ENCODE results near the gene GMPR2.
"Not testable (repeated sequence)": the region's sequence is repeated elsewhere in the genome, so short reads cannot be mapped to it uniquely, and the experiment has no call there.

GMPR2 gene

GRCh38 chr14:24240110-24240918 lies 7.6 kb downstream of the GMPR2 start:
- Histone ChIP-seq H3K4me1 (ENCODE audit: insufficient read depth, low read length) (peaks cover 22% of the 10 kb centered on the region), H3K27me3 (ENCODE audit: insufficient read depth, low read length) (no peaks in the 10 kb centered on the region), H3K36me3 (ENCODE audit: insufficient read depth, low read length) (peaks cover 56% of the 10 kb centered on the region), H2AFZ (ENCODE audit: low read depth, low read length) (no peak overlapping the region), H3K4me3 (ENCODE audit: low read length) (no peak overlapping the region), H3K9me3 (ENCODE audit: low read length) (no peaks in the 10 kb centered on the region)

- Histone ChIP-seq H2AFZ (ENCODE audit: low read depth, low read length) (peak overlapping the region; percentile 86), H3K27me3 (ENCODE audit: insufficient read depth, low read length) (no peaks in the 10 kb centered on the region), H3K4me1 (ENCODE audit: insufficient read depth, low read length) (peaks cover 22% of the 10 kb centered on the region), H3K4me3 (ENCODE audit: low read length) (peak overlapping the region; percentile 85), H3K36me3 (ENCODE audit: insufficient read depth, low read length) (peaks cover 42% of the 10 kb centered on the region), H3K9me3 (ENCODE audit: low read length) (no peaks in the 10 kb centered on the region)
These were observed 9.2 kb downstream of the GMPR2 start for GRCh38 chr14:24241829-24242443.

GRCh38 chr14:24243336-24243836 lies 10.7 kb downstream of the GMPR2 start:
- peak overlapping the region; percentile 85 for H3K4me3 ChIP-seq (ENCODE audit: low read length)
- H3K36me3 ChIP-seq (ENCODE audit: insufficient read depth, low read length): peaks cover 27% of the 10 kb centered on the region
- no peaks in the 10 kb centered on the region for H3K27me3 ChIP-seq (ENCODE audit: insufficient read depth, low read length)
- H2AFZ ChIP-seq (ENCODE audit: low read depth, low read length): peak overlapping the region; percentile 86
- H3K4me1 ChIP-seq (ENCODE audit: insufficient read depth, low read length): peaks cover 22% of the 10 kb centered on the region
- H3K9me3 ChIP-seq (ENCODE audit: low read length): no peaks in the 10 kb centered on the region

- not testable (repeated sequence) for H3K9me3 ChIP-seq (ENCODE audit: low read length); H2AFZ ChIP-seq (ENCODE audit: low read depth, low read length); H3K4me3 ChIP-seq (ENCODE audit: low read length); H3K27me3 ChIP-seq (ENCODE audit: insufficient read depth, low read length); H3K36me3 ChIP-seq (ENCODE audit: insufficient read depth, low read length)
- H3K4me1 ChIP-seq (ENCODE audit: insufficient read depth, low read length): peaks cover 16% of the 10 kb centered on the region
These were observed 12.6 kb downstream of the GMPR2 start for GRCh38 chr14:24245350-24245749.

GRCh38 chr14:24246765-24247212 lies 14.1 kb downstream of the GMPR2 start:
- Histone ChIP-seq H3K9me3 (ENCODE audit: low read length) (no peaks in the 10 kb centered on the region), H2AFZ (ENCODE audit: low read depth, low read length) (no peak overlapping the region), H3K27me3 (ENCODE audit: insufficient read depth, low read length) (no peaks in the 10 kb centered on the region), H3K36me3 (ENCODE audit: insufficient read depth, low read length) (no peaks in the 10 kb centered on the region), H3K4me1 (ENCODE audit: insufficient read depth, low read length) (peaks cover 3% of the 10 kb centered on the region), H3K4me3 (ENCODE audit: low read length) (no peak overlapping the region)

GRCh38 chr14:24247422-24247821 lies 14.7 kb downstream of the GMPR2 start:
- no peaks in the 10 kb centered on the region for H3K4me1 ChIP-seq (ENCODE audit: insufficient read depth, low read length)
- H3K4me3 ChIP-seq (ENCODE audit: low read length): no peak overlapping the region
- no peaks in the 10 kb centered on the region for H3K36me3 ChIP-seq (ENCODE audit: insufficient read depth, low read length)
- H3K9me3 ChIP-seq (ENCODE audit: low read length): no peaks in the 10 kb centered on the region
- H2AFZ ChIP-seq (ENCODE audit: low read depth, low read length): no peak overlapping the region
- H3K27me3 ChIP-seq (ENCODE audit: insufficient read depth, low read length): no peaks in the 10 kb centered on the region

- Histone ChIP-seq H3K4me1 (ENCODE audit: insufficient read depth, low read length) (no peaks in the 10 kb centered on the region), H3K27me3 (ENCODE audit: insufficient read depth, low read length) (no peaks in the 10 kb centered on the region), H3K4me3 (ENCODE audit: low read length) (no peak overlapping the region), H2AFZ (ENCODE audit: low read depth, low read length) (no peak overlapping the region), H3K36me3 (ENCODE audit: insufficient read depth, low read length) (no peaks in the 10 kb centered on the region), H3K9me3 (ENCODE audit: low read length) (no peaks in the 10 kb centered on the region)
These were observed 16.7 kb downstream of the GMPR2 start for GRCh38 chr14:24249230-24250021.

GRCh38 chr14:24250354-24250753 lies 17.6 kb downstream of the GMPR2 start:
- Histone ChIP-seq H3K9me3 (ENCODE audit: low read length) (no peaks in the 10 kb centered on the region), H3K36me3 (ENCODE audit: insufficient read depth, low read length) (no peaks in the 10 kb centered on the region), H3K4me3 (ENCODE audit: low read length) (no peak overlapping the region), H2AFZ (ENCODE audit: low read depth, low read length) (no peak overlapping the region), H3K4me1 (ENCODE audit: insufficient read depth, low read length) (no peaks in the 10 kb centered on the region), H3K27me3 (ENCODE audit: insufficient read depth, low read length) (no peaks in the 10 kb centered on the region)

- no peaks in the 10 kb centered on the region for H3K9me3 ChIP-seq (ENCODE audit: low read length)
These were observed 19.2 kb downstream of the GMPR2 start for GRCh38 chr14:24251880-24252288.

GRCh38 chr14:24252289-24253124 lies 19.8 kb downstream of the GMPR2 start:
- H2AFZ ChIP-seq (ENCODE audit: low read depth, low read length): no peak overlapping the region
- no peaks in the 10 kb centered on the region for H3K9me3 ChIP-seq (ENCODE audit: low read length)
- H3K36me3 ChIP-seq (ENCODE audit: insufficient read depth, low read length): no peaks in the 10 kb centered on the region
- H3K4me1 ChIP-seq (ENCODE audit: insufficient read depth, low read length): no peaks in the 10 kb centered on the region
- H3K4me3 ChIP-seq (ENCODE audit: low read length): no peak overlapping the region
- no peaks in the 10 kb centered on the region for H3K27me3 ChIP-seq (ENCODE audit: insufficient read depth, low read length)

More at GRCh38 chr14:24251880-24252288, 19.2 kb downstream of the GMPR2 start:
- Histone ChIP-seq H3K4me1 (ENCODE audit: insufficient read depth, low read length) (no peaks in the 10 kb centered on the region), H2AFZ (ENCODE audit: low read depth, low read length) (no peak overlapping the region), H3K27me3 (ENCODE audit: insufficient read depth, low read length) (no peaks in the 10 kb centered on the region), H3K4me3 (ENCODE audit: low read length) (no peak overlapping the region), H3K36me3 (ENCODE audit: insufficient read depth, low read length) (no peaks in the 10 kb centered on the region)

GRCh38 chr14:24253936-24254335 lies 21.2 kb downstream of the GMPR2 start:
- Histone ChIP-seq H2AFZ (ENCODE audit: low read depth, low read length) (no peak overlapping the region), H3K4me1 (ENCODE audit: insufficient read depth, low read length) (no peaks in the 10 kb centered on the region), H3K36me3 (ENCODE audit: insufficient read depth, low read length) (no peaks in the 10 kb centered on the region), H3K27me3 (ENCODE audit: insufficient read depth, low read length) (no peaks in the 10 kb centered on the region), H3K4me3 (ENCODE audit: low read length) (no peak overlapping the region), H3K9me3 (ENCODE audit: low read length) (no peaks in the 10 kb centered on the region)

GRCh38 chr14:24254630-24255392 lies 22.1 kb downstream of the GMPR2 start:
- Histone ChIP-seq H3K36me3 (ENCODE audit: insufficient read depth, low read length) (no peaks in the 10 kb centered on the region), H2AFZ (ENCODE audit: low read depth, low read length) (no peak overlapping the region), H3K9me3 (ENCODE audit: low read length) (no peaks in the 10 kb centered on the region), H3K4me1 (ENCODE audit: insufficient read depth, low read length) (no peaks in the 10 kb centered on the region), H3K4me3 (ENCODE audit: low read length) (no peak overlapping the region), H3K27me3 (ENCODE audit: insufficient read depth, low read length) (no peaks in the 10 kb centered on the region)
